GM18519 (cell line): ENCODE measurements around the gene MOB1B.
A peak's percentile ranks its signal among the peaks of the same experiment; 100 is the strongest.

Experiments used
- ATAC-seq: cut with Tn5 transposase; IDR thresholded peaks from one replicate; pipeline ENCODE4 v1.9.1; 2021; ENCODE audit warnings: mild to moderate bottlenecking, moderate library complexity; ENCODE audit not compliant: unreplicated experiment, low FRiP score

Gene MOB1B

DNA sequence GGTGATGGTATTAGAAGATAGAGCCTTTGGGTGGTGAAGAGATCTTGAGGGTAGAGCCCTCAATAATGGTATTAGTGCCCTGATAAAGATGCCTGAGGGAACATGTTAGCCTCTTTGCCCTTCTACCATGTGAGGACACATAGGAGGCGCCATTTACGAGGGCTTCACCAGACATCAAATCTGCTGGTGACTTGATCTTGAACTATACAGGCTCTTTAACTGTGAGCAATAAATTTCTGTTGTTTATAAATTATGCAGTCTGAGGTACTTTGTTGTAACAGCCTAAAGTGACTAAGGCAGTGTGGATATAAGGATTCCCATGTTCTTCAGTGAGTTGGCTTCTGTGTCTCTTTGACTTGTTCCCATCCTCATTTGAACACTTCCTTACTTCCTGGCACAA is 11.8 kb downstream of the MOB1B start:
- ATAC-seq: no peak

DNA sequence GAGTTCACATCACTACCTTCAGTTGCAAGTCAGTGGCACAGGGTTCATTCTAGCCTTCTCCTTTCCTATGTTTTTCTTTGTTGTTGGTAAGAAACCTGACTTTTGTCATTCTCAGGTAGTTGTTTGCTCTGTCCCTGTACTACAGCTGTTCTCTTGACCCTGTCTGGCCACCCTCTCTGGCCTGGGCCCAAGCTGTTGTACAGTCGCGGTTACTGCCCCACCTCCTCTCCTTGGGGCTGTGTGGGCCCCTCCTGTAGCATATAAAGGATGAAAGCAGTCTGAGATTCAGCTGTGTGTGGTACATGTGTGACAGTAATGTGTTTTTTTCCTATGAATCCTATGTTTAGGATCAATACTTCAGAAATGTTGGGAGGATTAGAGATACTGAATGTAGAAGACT is 12.5 kb downstream of the MOB1B start:
- no peak for ATAC-seq

DNA sequence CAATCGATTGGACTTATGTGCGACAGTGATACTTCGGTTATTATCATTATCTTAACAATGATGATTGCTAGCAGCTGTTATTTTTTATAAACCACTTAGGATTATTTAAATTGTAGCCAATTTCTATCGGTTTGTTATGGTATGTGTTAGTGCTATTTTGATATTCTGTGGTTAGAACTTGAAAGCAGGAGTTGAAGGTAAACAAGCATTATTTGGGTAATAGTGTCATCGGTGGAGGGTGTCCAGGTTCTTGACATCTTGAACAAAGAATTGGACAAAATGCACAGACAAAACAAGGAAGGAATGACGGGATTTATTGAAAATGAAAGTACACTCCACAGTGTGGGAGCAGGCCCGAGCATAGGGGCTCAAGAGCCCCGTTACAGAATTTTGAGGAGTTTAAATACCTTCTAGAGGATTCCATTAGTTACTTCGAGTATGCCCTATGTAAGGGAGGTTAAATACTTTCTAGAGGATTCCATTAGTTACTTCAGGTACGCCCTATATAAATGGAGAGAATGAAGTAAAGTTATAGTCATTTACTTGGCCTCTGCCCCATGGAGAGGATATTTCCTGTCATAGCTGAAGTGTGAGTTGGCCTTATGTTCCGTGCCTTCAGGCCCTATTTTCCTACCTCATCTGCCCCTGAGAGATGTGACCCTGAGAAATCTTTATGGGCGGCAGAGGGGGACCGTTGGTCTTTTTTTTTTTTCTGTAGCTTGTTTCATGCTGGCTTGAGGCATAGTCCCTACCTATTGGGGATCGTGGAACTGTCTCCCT is 13.1 kb downstream of the MOB1B start:
- no peak for ATAC-seq

DNA sequence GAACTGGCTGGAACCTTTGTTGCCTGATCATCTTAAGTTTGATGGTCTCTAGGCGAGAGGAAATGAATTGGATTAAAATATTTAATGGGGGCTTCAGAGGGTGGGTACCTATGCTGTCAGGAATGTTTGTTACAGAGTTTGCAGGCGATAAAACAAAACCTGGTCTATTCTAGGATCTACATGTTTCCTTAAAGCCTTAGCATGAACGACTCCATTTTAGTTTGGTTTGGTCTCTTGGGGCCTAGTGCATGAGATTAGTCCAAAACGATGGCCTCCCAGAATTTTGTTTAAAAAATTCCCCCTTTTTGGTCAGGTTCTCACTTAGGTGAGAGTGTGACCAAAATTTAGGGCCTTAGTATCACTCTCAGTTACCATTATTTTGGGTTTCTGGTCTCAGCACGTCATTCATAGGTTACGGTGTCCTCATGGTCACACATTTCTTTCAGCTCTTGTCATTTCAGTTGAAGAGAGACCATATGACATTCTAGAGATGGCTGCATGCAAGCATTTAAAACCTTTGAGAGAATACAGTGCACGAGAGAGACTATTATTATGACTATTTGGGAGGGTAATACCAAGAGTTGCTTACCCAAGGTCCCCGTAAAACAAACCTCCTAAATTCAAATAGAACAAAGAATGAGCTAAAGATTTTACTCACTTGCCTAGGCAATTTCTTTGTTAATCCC is 13.8 kb downstream of the MOB1B start:
- ATAC-seq: no peak

DNA sequence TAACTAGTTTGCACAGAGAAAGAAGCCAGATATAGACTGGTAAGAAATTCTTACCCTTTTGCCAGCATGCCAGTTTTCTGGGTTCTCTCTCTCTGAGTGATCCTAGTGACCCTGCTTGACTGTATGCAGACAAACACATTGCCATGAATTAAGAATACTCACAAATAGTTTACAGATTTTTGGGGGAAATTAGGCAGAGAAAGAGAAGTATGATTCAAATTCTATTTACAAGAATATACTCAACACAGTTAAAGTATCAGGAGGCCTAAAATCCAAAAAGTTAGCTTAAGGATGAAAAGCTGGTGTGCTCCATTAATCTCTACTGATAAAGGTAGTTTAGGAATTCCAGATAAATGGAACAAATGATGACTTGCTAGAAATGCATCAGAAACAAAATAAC is 18.4 kb downstream of the MOB1B start:
- ATAC-seq: no peak

DNA sequence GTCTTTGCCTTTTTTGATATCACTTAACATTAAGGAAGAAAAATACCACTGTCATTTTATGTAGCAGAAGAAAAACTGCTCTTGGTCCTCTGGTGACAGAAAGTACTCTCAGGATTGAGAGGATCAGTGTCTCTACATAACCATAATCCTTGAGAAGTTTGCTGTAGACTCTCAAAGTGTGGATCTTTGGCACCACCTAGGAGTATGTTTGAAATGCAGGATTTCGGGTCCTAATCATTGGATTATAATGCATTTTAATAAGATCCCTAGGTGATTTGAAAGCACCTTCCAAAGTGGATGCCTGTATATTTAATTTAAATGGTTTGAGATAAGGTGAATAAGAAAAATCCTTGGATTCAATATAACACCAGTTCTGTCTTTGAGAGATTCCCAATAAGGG is 23.2 kb downstream of the MOB1B start:
- ATAC-seq: no peak

DNA sequence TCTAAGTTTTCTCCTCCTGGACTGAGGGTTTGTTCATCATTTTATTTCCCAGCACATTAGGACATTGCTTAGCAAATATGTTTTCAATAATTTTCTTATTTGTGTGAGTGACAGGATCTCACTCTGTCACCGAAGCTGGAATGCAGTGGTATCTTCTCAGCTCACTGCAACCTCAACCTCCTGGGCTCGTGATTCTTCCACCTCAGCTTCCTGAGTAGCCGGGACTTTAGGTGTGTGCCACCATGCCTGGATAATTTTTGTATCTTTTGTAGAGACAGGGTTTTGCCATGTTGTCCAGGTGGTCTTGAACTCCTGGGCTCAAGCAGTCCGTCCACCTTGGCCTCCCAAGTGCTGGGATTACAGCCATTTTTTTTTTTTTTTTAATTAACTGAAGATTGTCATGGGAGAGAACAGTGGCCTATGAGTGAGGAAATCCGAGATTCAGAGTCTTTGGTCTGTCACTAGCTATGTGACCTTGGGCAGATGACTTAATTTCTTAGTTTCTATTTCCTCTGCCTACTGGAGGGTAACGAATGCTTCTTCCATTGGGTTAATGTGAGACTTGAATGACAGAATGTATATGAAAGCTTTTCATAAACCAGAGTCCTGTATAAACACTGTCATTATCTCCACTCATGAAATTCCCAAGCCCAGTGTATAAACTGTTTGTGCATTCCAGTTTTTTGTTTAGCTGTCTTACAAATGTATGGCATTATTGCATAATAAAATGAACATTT is 23.9 kb downstream of the MOB1B start:
- peak; percentile 88 for ATAC-seq

DNA sequence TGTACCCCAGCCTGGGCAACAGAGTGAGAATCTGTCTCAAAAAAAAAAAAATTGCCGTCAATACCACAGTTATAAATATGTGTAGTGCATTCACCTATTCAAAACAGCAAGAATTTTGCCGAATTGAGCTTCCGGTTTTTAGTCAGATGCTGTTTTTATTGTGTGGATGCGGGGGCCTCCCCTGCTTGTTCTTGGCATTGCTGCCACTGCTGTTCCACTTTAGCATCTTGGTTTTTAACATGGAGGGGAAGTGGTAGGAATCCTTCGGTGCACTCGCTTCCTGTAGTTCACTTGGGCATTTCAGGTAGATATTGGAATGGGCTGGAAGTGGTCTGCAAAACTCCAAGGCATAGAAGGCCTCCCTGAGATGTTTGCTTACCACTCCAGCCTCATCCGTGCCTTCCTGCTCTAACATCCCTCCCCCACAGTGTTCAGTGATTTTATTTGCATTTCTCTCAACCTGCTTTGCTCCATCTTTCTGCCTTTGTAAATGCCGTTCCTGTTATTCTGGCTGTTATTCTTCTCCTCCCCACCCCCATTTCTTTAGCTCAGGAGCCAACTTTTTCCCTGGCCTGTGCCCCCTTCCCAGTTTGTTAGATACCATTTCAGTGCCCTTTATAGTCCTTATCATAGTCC is 25.5 kb downstream of the MOB1B start:
- no peak for ATAC-seq

DNA sequence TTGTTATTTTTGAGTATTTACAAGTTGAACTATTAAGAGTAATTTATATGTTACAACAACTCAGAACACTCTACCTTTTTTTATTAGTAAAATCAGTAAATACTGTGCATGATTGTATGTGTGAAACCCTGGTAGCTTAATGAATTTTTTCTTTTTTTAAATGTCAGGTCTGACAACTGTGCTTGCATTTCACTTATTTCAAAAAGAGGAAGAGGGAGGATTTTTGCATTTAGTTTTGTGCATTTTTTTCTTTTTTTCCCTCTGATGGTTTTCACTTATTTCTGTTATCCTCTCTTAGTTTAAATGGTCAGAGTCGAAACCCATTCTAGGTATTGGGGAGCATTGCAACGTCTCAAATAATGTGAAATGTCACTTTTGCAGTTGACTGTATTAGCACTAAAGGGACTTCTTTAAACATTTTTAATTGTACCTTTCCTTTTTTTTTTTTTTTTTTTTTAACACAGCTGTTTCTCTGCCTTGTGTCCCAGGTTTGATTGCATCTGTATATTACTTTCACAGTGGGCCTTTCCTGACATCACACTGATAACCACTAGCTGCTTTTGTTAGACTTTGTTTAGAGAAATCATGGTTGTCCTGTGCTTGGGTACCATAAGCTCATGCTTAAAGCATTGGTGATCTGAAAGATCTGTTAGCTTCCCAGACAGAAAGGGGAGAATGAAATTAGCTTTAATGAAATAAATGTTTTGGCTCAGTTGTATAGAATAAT is 28.5 kb downstream of the MOB1B start:
- no peak for ATAC-seq

DNA sequence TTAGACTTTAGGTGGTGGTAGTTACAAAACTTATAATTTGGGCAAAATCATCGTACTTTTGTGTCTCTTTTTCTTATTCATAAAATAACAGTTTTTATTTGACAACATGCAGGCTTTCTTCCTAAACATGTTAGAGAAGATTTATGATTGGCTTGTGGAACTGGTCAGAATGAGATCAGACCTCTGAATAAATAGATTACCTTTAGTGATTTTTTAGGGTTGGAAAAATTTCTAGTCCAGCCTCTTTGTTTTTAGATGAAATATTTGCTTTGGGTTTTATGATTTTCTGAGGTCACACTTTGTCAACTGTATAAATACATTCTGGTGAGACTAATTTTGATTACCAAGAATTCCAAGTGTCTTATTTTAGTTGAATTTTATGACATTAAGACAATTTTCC is 29.2 kb downstream of the MOB1B start:
- ATAC-seq: no peak

DNA sequence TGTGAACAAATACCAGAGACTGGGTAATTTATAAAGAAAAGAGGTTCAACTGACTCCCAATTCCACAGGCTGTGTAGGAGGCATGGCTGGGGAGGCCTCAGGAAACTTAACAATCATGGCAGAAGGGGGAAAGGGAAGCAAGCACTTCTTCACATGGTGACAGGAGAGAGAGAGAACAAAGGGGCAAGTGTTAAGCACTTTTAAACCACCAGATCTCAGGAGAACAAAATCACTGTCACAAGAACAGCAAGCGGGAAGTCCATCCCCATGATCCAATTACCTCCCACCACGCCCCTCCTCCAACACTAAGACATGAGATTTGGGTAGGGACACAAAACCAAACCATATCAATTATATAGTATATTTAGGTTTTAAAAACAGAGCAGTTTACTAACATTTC is 30.8 kb downstream of the MOB1B start:
- no peak for ATAC-seq

DNA sequence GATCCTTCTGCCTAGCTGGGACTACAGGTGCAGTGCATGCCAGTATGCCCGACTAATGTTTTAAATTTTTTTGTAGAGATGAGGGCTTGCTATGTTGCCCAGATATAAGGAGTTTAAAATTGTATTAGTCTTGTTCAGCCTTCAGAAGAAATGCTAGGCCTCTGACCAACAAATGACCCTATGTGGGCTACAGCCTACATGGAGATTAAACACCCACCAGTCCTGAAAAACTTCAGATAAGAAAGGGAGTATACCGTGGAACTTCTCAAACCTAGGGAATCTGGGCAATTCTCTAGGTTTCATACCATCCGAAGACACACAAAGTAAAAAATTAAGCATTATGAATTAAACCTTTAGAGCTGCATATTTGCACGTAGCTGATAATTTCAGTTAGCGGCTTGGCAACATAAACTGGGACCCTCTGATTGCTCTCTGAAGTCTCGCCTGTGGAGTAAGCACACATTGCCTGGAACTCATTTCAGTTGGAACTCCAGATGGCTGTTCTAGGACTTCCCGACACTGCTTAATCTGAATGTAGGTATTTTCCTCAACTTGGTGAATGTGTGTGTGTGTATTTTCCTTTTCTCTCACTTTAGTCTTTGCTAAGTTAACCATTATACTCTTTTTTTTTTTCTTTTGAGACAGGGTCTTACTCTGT is 33.0 kb downstream of the MOB1B start:
- no peak for ATAC-seq

DNA sequence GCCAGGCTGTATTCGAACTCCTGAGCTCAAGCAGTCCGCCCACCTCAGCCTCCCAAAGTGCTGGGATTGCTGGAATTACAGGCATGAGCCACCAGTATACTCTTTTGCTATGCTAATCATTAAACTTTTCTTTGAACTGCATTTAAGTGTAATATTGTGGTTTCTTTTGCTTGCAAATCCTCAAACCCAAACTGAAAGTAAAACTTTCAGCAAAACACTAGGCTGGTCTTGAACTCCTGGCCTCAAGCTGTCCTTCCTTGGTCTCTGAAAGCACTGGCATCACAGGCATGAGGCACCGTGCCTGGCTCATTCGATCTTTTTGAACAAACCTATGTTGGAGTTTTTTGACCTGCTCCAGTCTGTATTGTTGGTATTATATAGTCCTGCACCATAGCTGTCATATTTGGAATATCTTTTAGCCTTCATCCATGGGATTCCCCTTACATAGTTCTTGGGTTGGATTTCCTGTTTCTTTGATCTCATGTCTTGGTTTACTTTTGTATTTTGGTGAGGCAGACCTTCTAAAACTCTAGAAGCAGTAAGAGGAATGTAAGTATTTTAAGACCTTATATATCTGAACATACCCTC is 34.1 kb downstream of the MOB1B start:
- no peak for ATAC-seq

DNA sequence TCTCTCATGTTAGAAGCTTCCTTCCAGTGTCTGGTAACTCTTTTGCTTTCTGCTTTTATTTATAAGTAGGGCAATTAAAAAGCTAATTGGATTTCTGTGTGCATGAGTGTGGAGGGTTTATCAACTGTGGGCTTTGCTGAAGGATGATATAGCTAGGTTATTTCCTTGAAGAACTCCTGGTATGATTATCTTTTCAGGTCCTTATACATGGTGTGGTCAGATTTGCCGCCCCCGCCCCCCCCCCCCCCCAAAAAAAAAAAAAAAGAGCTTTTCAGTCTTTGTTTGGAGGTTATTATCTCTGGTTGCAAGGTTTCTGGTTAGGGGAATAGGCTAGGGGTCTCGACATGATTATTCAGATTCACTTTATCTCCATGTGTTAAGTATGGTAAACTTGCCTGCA is 35.9 kb downstream of the MOB1B start:
- ATAC-seq: no peak

DNA sequence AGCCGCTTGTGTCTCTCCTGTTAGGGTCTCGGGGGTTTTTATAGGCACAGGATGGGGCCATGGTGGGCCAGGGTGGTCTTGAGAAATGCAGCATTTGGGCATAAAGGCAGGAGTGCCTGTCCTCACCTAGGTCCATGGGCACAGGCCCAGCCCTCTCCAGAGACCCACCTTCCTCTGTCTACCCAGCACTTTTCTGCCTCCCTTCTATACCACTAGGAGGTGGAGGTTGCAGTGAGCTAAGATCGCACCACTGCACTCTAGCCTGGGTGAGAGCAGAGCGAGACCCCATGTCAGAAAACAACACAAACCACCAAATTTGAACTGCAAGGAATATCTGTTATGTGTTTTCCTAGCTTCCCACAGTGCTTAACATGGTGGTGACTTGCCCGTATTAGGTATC is 38.0 kb downstream of the MOB1B start:
- ATAC-seq: no peak

DNA sequence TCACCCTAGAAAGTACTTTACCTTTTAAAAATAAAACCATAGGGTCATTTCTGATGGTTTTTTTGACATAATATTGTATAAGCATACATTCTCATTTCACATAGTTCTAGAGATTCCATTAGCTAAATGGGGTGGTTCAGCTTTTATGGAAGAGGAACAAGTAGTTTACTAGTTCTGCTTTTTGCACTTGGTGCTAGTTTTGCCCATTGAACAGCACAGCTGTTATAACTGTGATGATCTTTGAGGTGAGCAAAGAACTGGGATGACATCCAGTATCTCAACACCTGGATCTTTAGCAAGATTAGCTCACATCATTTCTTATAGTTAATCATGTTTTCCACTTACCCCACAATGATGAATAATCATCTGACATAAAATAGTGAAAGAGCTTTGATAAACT is 40.9 kb downstream of the MOB1B start:
- ATAC-seq: peak; percentile 63

DNA sequence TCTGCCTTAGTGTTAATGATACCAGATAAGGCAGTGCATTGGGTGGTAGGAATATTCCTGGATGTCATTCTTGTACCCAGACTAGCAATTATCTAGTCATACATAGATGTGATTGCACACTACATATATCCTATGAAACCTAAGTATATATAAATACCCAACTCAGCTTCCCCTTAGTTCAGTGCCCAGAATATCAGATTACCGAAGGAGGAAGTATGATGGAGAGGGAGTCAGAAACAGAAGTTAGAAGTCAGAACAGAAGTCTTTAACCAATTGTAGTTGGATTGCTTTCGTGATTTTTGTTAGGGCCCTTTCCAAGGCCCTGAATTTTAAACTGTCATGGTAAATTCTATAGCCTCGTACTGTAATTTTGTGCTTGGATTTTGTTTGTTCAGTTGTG is 42.9 kb downstream of the MOB1B start:
- ATAC-seq: peak; percentile 48

DNA sequence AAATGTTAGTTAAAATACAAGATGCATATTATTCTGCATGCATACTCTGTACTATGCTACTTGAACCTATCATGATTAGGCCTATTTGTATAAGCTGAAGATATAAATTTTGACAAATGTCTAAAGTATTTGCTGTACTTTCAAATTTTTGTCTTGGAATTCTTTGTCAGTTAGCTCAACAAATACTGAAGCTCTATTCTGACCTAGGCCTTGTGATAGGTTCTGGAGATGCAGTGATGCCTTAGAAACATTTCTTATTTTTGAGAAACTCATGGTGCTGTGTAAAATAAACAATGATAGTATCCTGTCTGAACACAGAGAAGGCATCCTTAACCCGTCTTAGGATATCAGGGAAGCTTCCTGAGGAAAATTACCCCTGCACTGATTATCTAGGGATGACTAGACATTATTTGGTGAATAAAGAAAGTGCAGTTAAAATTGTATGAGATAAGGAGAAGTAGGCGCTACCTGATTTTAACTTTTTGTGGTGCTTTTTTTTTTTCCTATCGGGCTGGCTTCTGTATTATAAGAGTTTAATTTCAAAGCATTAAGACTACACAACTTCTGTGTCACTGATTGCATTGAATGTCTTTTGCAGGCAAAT is 43.4 kb downstream of the MOB1B start:
- no peak for ATAC-seq

DNA sequence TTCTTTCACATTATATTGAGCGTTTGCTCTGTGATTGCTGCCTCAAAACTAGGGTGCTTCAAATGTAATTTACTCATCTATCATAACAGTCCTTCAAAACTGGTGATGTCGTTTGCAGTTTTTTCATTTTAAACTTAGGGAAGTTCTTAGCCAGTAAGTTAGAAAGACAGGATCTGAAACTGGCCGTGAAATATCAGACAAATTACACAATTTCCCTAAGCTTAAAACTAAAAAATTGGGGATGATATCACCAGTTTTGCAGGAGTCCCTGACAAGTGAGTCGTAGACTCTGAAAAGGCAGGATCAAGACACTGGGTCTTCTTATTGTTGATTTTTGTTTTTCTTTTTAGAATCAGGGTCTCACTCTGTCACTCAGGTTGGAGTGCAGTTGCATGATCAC is 44.8 kb downstream of the MOB1B start:
- no peak for ATAC-seq
